ENCODE results near the gene KLC4.

GRCh38 chr6:43019152-43019551 is 40.3 kb upstream of the KLC4 start:
- TF ChIP-seq POLR2A (IDR thresholded peaks at IDR 0.05), result no peak
- TF ChIP-seq EP300 (IDR thresholded peaks at IDR 0.05), result no peak

Measured in ovary (tissue), 1 donor.